Keratinocyte (primary cell): ENCODE data around the gene KRTAP4-16. TPM values are rescaled to one million over a fixed set of nuclear protein-coding genes. Genes with fewer than 3 reads are reported as not detected.

Experiments
- DNase-seq: peaks from one replicate; pipeline ENCODE4 v3.0.0-alpha.2; 2011; ENCODE audit warnings: low read depth, missing footprints, low spot score
- FAIRE-seq: peaks from 2 replicates; lab custom pipeline; 2011; peaks lifted over from hg19 to GRCh38; lab: Jason Lieb, UNC
- H2AFZ ChIP-seq: 2 replicates; pipeline ENCODE4 v1.6.0; 2012; ENCODE audit warnings: low read length, control low read depth, inconsistent platforms; ENCODE audit not compliant: control insufficient read depth
- H3K27ac ChIP-seq: 2 replicates; pipeline ENCODE4 v1.5.1; 2011; ENCODE audit warnings: low read length; ENCODE audit not compliant: control insufficient read depth, insufficient read depth
- H3K27me3 ChIP-seq: 3 replicates; pipeline ENCODE4 v1.6.0; 2011; ENCODE audit warnings: low read length; ENCODE audit not compliant: control insufficient read depth, insufficient read depth; ENCODE audit errors: extremely low read depth
- H3K36me3 ChIP-seq, 2 experiments: 2 replicates in 1 of 2; 3 replicates in 1 of 2; pipeline ENCODE4 v1.5.1; 2011; ENCODE audit warnings: low read length in 2 of 2, mild to moderate bottlenecking in 1 of 2; ENCODE audit not compliant: control insufficient read depth in 2 of 2, insufficient read depth in 2 of 2; ENCODE audit errors: extremely low read depth in 1 of 2
- H3K4me1 ChIP-seq: 3 replicates; pipeline ENCODE4 v1.5.1; 2011; ENCODE audit warnings: low read length; ENCODE audit not compliant: control insufficient read depth, insufficient read depth; ENCODE audit errors: extremely low read depth
- H3K4me2 ChIP-seq: 3 replicates; pipeline ENCODE4 v1.6.0; 2011; ENCODE audit warnings: low read depth, low read length; ENCODE audit not compliant: control insufficient read depth, insufficient read depth; ENCODE audit errors: extremely low read depth
- H3K4me3 ChIP-seq, 3 experiments: fragments of 200-600 bp in 1 of 3; sonication (generic) in 1 of 3; 2 replicates in 2 of 3; 3 replicates in 1 of 3; pipeline ENCODE4 v1.5.1; 2011 to 2016; ENCODE audit warnings: low read length in 3 of 3, mild to moderate bottlenecking in 3 of 3, control low read depth in 2 of 3, inconsistent platforms in 1 of 3, low read depth in 1 of 3, mixed read lengths in 1 of 3, mixed run types in 1 of 3, moderate library complexity in 1 of 3; ENCODE audit not compliant: control insufficient read depth in 2 of 3, insufficient read depth in 2 of 3; ENCODE audit errors: extremely low read depth in 1 of 3
- H3K79me2 ChIP-seq: 2 replicates; pipeline ENCODE4 v1.6.0; 2012; ENCODE audit warnings: low read length; ENCODE audit not compliant: control insufficient read depth, insufficient read depth
- H3K9ac ChIP-seq: 3 replicates; pipeline ENCODE4 v1.6.0; 2011; ENCODE audit warnings: low read length; ENCODE audit not compliant: control insufficient read depth, insufficient read depth; ENCODE audit errors: extremely low read depth
- H3K9me1 ChIP-seq: 3 replicates; pipeline ENCODE4 v1.6.0; 2011; ENCODE audit warnings: low read length; ENCODE audit not compliant: control insufficient read depth, insufficient read depth; ENCODE audit errors: extremely low read depth
- H3K9me3 ChIP-seq: 2 replicates; pipeline ENCODE4 v1.5.1; 2012; ENCODE audit warnings: low read depth, low read length; ENCODE audit not compliant: control insufficient read depth
- H4K20me1 ChIP-seq: 3 replicates; pipeline ENCODE4 v1.6.0; 2011; ENCODE audit warnings: low read length; ENCODE audit not compliant: control insufficient read depth, insufficient read depth; ENCODE audit errors: extremely low read depth
- CTCF ChIP-seq, 3 experiments: IDR thresholded peaks in 1 of 3; conservative IDR thresholded peaks in 1 of 3; optimal IDR thresholded peaks in 1 of 3; 2 replicates in 2 of 3; 3 replicates in 1 of 3; pipeline versions ENCODE3 to v1.5.1; 2011; ENCODE audit warnings: low read length in 3 of 3, mild to moderate bottlenecking in 3 of 3, moderate library complexity in 2 of 3, control low read depth in 1 of 3, inconsistent platforms in 1 of 3; ENCODE audit not compliant: insufficient read depth in 2 of 3; ENCODE audit errors: extremely low read depth in 1 of 3
- EZH2 ChIP-seq: IDR thresholded peaks from one replicate; pipeline ENCODE4 v1.6.1; 2012; ENCODE audit warnings: inconsistent platforms, mild to moderate bottlenecking, low read length, moderate library complexity
- dilution Hi-C: fragments of 300-500 bp; cut with MboI; formaldehyde crosslinking; loops from one replicate; pipeline ENCODE4 v1.7.0; 2020; ENCODE audit warnings: low sequenced_read_pairs; ENCODE audit not compliant: extremely low pct_ligation_motif_present
- polyA plus RNA-seq, 5 experiments: library from polyadenylated mRNA; depleted of rRNA in 3 of 5; stranded (reverse) in 3 of 5; stranded (forward) in 1 of 5; unstranded in 1 of 5; fragments of >200 nt; gene quantifications; 1 replicate in 1 of 5; 2 replicates in 3 of 5; 3 replicates in 1 of 5; pipeline versions ENCODE4 v1.2.1 to v1.2.3, GENCODE V29; 2011 to 2012; ENCODE audit warnings: missing spikeins in 2 of 5, low read depth in 1 of 5, low replicate concordance in 1 of 5

KRTAP4-16 gene
- polyA plus RNA-seq, 1 donor (not counting 4 experiments of a cell fraction or from before 2014, with no cell fraction given): not detected

GRCh38 chr17:41098481-41098880, 3.5 kb downstream of the KRTAP4-16 start:
- no peak overlapping the region for H3K4me3 ChIP-seq
- H3K9me3 ChIP-seq: no peaks in the 10 kb centered on the region
- DNase-seq: peak; percentile 81
- peaks cover 23% of the 10 kb centered on the region for H3K4me1 ChIP-seq
- H3K36me3 ChIP-seq: no peaks in the 10 kb centered on the region
- peak overlapping the region; percentile 55 for H3K27ac ChIP-seq
- no peaks in the 10 kb centered on the region for H3K9me1 ChIP-seq
- H3K9ac ChIP-seq: no peak overlapping the region
- H3K79me2 ChIP-seq: no peaks in the 10 kb centered on the region
- dilution Hi-C loops: no loop called here
- FAIRE-seq: peak; percentile 96
- TF ChIP-seq CTCF (optimal IDR thresholded peaks at IDR 0.05 in 1 of 3, IDR thresholded peaks at IDR 0.05 in 1 of 3, conservative IDR thresholded peaks at IDR 0.05 in 1 of 3; ENCODE audit: extremely low read depth in 1 of 3, insufficient read depth in 2 of 3, low read length in 3 of 3) (no peak), EZH2 (no peak)
- H4K20me1 ChIP-seq: no peaks in the 10 kb centered on the region
- H2AFZ ChIP-seq: no peak overlapping the region
- H3K27me3 ChIP-seq: no peaks in the 10 kb centered on the region
- H3K4me2 ChIP-seq: peak overlapping the region; percentile 59

GRCh38 chr17:41098042-41098441, 4.0 kb downstream of the KRTAP4-16 start, which contains the start of gene KRTAP4-8:
KRTAP4-8 (minus strand) TSS chr17:41098142; CDS start chr17:41098084, 58 bp downstream.
- H3K27me3 ChIP-seq: no peaks in the 10 kb centered on the region
- dilution Hi-C loops: no loop called here
- FAIRE-seq (no peak), DNase-seq (no peak)
- no peaks in the 10 kb centered on the region for H3K79me2 ChIP-seq
- H3K9me1 ChIP-seq: no peaks in the 10 kb centered on the region
- no peaks in the 10 kb centered on the region for H3K36me3 ChIP-seq
- no peak within 1 kb of the TSS for H3K4me3 ChIP-seq
- no peak within 1 kb of the TSS for H2AFZ ChIP-seq
- H3K9me3 ChIP-seq: no peaks in the 10 kb centered on the region
- H3K27ac ChIP-seq: peak within 1 kb of the TSS; percentile 55
- no peak for TF ChIP-seq EZH2
- no peak for TF ChIP-seq CTCF (optimal IDR thresholded peaks at IDR 0.05 in 1 of 3, IDR thresholded peaks at IDR 0.05 in 1 of 3, conservative IDR thresholded peaks at IDR 0.05 in 1 of 3; ENCODE audit: extremely low read depth in 1 of 3, insufficient read depth in 2 of 3, low read length in 3 of 3)
- H4K20me1 ChIP-seq: no peaks in the 10 kb centered on the region
- peak within 1 kb of the TSS; percentile 59 for H3K4me2 ChIP-seq
- no peak within 1 kb of the TSS for H3K9ac ChIP-seq
- peaks cover 23% of the 10 kb centered on the region for H3K4me1 ChIP-seq
